ENCODE measurements around the gene EP300.
"Not testable (repeated sequence)": the region's sequence is repeated elsewhere in the genome, so short reads cannot be mapped to it uniquely, and the experiment has no call there.

The EP300 gene

DNA sequence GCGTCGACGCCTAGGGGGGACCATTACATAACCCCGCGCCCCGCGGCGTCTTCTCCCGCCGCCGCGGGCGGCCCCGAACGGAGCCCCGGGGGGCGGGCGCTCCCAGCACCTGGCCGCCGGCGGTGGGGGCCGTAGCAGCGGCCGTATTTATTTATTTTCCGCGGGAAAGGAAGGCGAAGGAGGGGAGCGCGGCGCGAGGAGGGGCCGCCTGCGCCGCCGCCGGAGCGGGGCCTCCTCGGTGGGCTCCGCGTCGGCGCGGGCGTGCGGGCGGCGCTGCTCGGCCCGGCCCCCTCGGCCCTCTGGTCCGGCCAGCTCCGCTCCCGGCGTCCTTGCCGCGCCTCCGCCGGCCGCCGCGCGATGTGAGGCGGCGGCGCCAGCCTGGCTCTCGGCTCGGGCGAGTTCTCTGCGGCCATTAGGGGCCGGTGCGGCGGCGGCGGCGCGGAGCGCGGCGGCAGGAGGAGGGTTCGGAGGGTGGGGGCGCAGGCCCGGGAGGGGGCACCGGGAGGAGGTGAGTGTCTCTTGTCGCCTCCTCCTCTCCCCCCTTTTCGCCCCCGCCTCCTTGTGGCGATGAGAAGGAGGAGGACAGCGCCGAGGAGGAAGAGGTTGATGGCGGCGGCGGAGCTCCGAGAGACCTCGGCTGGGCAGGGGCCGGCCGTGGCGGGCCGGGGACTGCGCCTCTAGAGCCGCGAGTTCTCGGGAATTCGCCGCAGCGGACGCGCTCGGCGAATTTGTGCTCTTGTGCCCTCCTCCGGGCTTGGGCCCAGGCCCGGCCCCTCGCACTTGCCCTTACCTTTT is at the start of gene EP300:
Gene EP300, plus strand, starts transcription at position 570 of the 795 bp plus-strand sequence. CDS start 413 bp downstream, outside the sequence.
- peak; percentile 72 for DNase-seq

DNA sequence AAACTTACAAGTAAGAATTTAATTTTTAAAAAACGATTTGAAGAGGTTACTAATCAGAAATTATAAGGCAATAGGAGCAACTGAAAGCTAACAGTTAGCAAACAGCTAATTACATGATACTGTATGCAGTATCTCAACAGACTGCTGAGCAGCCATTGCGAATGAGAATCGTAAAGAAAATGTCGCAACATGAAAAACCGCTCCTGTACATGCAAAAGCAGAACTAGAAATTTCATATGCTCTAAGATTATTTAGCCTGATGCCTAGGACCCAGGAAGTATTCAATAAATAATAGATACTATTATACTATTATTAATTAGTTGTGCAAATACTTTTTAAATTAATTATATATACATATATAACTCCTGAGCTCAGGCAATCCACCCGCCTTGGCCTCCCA is 48.7 kb upstream of the EP300 start:
- no peak for DNase-seq

DNA sequence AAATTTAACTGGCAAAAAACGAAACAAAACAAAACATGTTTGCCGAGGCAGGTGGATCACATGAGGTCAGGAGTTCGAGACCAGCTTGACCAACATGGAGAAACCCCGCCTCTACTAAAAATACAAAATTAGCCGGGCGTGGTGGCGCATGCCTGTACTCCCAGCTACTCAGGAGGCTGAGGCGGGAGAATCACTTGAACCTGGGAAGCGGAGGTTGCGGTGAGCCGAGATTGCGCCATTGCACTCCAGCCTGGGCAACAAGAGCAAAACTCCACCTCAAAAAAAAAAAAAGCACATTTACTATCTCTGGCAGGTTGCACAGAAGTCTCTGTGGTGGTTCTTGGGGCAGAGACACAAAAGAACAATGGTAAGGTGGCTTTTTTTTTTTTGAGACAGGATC is 46.8 kb upstream of the EP300 start:
- not testable (repeated sequence) for DNase-seq

DNA sequence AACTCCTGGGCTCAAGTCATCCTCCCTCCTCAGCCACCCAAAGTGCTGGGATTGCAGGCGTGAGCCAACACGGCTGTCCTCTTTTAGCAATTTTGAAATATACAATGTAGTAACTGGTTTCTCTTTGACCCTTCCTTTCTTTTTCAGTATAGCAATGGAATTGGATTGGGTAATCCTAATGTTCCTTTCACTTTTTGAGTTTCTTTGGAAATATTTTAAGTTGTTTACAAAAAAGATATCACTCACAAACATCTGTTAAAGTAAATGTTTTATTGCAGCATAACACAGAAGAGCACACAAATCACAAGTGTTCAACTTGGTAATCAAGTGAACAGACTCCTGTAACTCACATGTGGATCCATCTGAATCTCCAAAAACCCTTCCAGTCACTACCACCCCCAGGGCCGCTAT is 44.6 kb upstream of the EP300 start:
- no peak for DNase-seq

DNA sequence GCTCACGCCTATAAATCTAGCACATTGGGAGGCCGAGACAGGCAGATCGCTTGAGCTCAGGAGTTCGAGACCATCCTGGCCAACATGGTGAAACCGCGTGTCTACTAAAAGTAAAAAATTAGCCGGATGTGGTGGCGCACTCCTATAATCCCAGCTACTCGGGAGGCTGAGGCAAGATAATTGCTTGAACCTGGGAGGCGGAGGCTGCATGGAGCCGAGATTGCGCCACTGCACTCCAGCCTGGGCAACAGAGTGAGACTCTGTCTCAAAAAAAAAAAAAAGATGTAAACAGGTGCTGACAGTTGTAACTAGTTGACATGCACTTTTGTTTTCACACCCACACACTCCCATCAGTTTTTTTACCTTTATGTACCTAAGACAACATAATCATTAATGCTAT is 44.0 kb upstream of the EP300 start:
- DNase-seq, result not testable (repeated sequence)

DNA sequence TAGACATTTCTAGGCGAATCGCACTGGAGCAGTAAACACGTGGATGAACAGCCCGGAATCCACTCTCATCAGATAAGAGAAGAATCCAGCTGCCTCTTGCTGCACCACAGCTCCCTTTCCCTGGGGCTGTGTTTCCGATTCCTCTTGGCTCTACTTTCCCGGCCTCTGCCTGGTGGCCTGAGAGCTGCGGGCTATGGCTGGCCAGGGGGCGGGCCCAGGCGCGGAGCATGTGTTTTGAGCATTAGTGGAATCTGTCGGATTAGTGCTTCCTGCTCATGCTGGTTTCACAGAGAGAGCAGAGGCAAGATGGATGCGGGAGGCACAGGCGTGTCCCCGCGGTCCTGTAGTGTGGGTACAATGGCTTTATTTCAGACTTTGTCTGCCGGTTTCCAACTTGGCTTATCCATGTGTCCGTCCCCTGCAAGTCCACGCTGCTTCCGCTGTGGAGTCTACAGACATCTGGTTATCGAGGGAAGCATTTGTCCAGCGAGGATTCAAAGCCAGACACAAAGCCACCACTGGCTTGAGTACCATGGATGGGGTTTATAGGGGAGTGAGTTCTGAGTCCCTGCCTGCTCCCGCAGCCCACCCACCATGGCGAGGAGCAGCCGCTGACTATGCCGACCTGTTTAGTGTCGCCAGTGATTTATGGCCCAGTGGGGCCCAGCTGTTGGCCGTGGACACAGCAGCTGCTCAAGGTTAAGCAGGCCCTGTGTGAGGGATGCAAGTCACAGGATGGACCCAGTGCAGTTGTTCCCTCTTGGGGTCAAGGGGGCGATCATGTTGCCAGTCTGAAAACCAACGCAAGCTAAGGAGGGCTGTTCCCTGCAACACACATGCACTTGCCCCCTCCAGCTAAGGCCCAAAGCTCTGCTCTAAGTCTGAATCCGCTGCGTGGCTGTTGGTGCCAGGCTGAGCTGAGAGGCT is 43.3 kb upstream of the EP300 start:
- no peak for DNase-seq

DNA sequence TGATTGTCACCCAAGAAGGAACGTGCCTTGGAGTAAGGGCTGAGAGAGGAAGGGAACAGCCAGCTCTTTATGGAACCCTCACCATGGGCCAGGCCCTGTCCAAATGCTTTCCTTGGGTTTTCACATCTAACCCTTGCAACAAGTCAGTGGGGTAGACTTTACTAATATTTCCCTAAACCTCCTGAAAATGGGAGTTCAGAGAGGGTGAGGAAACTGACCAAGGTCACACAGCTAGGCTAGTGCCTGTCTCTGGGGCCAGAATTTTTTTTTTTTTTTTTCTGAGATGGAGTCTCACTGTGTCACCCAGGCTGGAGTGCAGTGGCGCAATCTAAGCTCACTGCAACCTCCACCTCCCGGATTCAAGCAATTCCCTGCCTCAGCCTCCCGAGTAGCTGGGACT is 42.6 kb upstream of the EP300 start:
- not testable (repeated sequence) for DNase-seq

DNA sequence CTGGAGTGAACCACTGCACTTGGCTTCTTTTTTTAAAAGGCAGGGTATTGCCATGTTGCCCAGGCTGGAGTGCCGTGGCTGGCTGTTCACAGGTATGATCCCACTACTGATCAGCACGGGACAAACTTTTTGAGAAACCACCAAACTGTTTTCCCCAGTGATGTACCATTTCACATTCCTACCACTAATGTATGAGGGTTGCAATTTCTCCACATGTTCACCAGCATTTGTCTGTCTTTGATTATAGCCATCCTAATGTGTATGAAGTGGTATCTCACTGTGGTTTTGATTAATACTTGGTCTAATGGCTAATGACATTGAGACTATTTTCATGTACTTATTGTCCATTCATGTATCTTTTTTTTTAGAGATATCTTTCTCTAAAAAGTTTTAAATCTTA is 41.5 kb upstream of the EP300 start:
- no peak for DNase-seq

DNA sequence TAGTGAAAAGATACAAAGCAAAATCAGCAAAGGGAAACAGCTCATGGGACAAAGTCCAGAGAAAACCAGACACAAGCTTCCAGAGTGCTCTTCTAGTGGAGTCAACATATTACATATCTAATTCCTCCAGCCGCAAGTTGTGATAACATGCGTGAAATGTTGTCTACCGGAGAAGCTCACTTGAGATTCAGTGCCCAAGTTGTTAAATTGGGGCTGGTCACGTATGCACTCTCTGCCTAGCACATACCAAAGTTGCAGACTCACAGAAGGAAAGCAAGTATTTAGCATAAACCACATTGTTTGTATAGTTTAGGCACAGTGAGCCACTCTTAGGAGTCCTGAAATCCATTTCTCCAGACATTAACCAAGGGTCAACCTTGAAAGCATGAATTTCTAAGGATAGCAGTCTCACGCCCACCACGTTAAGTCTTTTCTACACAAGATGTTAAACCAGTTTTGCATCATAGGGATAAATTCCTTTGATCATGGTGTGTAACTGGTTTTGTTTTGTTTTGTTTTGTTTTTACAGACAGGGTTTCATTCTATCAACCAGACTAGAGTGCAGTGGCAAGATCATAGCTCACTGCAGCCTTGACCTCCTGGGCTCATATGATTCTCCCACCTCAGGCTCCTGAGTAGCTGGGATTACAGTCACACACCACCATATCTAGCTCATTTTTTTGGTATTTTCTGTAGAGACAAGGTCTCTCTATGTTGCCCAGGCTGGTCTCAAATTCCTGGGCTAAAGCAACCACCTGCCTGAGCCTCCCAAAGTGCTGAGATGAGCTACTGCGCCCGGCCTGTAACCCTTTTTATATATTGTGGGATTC is 39.5 kb upstream of the EP300 start:
- DNase-seq, result no peak

DNA sequence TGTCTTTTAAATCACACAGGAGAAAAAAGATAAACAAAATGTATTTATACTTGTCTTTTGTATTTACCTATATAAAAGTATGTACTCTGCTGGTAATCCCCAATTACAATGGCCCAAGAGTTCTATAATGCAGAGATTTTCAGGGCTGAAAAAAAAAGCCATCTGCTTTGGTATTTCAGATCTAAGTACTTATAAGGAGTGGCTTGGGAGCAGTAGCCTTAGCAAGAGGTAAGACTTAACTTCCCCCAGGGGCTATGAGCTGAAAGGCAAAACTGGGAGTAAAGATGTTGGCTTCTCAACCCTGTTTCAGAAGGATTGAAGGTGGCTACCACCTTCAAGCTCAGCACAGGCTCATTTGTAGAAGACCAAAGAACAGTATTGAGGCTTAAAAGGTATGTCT is 35.3 kb upstream of the EP300 start:
- no peak for DNase-seq

DNA sequence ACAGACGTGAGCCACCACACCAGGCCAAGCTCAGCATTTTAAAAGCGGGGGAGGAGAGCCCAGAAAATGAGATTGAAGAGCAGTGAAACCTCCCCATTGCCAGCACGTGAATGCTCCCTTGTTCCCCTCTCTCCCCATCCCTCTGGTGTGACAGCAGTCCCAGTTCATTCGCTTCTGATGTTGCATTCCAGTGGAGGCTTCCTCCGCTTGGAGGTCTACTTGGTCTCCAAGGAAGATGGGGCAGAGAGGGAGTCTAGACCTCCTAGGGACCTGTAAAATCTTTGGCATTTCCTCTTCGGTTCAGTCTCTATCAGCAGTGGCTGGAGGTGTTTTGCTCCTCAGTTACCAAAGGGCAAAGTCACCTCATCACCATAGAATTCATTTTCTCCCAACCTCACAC is 30.2 kb upstream of the EP300 start:
- DNase-seq, result no peak

DNA sequence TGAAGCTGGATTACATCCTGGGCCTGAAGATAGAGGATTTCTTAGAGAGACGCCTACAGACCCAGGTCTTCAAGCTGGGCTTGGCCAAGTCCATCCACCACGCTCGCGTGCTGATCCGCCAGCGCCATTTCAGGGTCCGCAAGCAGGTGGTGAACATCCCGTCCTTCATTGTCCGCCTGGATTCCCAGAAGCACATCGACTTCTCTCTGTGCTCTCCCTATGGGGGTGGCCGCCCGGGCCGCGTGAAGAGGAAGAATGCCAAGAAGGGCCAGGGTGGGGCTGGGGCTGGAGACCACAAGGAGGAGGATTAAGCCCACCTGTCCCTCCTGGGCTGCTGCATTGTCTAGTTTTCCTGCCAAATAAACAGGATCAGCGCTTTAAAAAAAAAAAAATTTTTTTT is 28.1 kb upstream of the EP300 start:
- DNase-seq, result not testable (repeated sequence)

DNA sequence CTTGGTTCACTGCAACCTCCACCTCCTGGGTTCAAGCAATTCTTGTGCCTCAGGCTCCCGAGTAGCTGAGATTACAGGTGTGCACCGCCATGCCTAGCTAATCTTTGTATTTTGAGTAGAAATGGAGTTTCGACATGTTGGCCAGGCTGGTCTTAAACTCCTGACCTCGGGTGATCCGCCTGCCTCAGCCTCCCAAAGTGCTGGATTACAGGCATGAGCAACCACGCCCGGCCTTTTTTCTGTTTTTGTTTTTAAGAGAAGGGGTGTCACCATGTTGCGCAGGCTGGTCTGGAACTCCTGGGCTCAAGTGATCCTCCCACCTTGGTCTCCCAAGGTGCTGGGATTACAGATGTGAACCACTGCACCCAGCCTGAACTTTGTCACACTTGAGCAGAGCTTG is 26.1 kb upstream of the EP300 start:
- DNase-seq, result not testable (repeated sequence)

DNA sequence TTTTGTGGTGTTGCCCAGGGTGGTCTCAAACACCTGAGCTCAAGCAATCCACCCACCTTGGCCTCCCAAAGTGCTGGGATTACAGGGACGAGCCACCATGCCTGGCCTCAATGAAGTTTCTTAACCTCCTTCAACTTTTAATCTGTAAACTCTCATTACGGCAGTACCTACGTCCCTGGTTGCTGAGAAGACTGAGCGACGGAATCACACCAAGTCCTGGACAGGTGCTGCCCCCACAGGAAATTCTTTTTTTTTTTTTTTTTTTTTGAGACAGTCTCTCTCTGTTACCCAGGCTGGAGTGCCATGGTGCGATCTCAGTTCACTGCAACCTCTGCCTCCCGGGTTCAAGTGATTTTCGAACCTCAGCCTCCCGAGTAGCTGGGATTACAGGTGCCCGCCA is 24.4 kb upstream of the EP300 start:
- DNase-seq, result not testable (repeated sequence)

DNA sequence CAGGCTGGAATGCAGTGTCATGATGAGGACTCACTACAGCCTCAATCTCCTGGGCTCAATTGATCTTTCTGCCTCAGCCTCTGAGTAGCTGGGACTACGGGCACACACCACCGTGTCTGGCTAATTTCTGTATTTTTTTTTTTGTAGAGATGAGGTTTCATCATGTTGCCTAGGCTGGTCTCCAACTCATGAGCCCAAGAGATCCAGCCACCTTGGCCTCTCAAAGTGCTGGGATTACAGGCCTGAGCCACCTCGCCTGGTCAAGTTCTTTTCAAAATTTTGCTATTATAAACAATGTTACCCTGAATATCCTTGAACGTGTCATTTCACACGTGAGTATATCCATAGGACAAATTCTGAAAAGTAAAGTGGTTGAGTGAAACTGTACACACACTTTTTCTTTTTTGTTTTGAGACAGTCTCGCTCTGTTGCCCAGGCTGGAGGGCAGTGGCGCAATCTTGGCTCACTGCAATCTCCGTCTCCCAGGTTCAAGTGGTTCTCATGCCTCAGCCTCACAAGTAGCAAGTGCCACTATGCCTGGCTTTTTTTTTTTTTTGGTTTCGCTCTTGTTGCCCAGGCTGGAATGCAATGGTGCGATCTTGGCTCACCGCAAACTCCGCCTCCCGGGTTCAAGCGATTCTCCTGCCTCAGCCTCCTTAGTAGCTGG is 21.6 kb upstream of the EP300 start:
- DNase-seq, result no peak

DNA sequence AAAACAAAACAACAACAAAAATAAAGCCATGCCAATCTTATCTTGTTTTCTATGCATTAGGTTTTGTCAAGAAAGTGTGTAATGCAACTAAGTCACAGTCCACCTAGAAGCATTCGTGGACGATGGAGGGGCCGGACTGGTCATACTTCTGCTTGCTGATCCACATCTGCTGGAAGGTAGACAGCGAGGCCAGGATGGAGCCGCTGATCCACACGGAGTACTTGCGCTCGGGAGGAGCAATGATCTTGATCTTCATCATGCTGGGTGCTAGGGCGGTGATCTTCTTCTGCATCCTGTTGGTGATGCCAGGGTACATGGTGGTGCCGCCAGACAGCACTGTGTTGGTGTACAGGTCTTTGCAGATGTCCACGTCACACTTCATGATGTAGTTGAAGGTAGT is 18.3 kb upstream of the EP300 start:
- DNase-seq, result no peak

DNA sequence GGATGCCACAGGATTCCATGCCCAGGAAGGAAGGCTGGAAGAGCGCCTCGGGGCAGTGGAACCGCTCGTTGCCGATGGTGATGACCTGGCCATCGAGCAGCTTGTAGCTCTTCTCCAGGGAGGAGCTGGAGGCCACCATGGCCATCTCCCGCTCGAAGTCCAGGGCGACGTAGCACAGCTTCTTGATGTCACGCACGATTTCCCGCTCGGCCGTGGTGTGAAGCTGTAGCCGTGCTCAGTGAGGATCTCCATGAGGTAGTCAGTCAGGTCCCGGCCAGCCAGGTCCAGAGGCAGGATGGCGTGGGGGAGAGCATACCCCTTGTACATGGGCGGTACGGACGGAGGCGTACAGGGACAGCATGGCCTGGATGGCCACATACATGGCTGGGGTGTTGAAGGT is 17.9 kb upstream of the EP300 start:
- no peak for DNase-seq

DNA sequence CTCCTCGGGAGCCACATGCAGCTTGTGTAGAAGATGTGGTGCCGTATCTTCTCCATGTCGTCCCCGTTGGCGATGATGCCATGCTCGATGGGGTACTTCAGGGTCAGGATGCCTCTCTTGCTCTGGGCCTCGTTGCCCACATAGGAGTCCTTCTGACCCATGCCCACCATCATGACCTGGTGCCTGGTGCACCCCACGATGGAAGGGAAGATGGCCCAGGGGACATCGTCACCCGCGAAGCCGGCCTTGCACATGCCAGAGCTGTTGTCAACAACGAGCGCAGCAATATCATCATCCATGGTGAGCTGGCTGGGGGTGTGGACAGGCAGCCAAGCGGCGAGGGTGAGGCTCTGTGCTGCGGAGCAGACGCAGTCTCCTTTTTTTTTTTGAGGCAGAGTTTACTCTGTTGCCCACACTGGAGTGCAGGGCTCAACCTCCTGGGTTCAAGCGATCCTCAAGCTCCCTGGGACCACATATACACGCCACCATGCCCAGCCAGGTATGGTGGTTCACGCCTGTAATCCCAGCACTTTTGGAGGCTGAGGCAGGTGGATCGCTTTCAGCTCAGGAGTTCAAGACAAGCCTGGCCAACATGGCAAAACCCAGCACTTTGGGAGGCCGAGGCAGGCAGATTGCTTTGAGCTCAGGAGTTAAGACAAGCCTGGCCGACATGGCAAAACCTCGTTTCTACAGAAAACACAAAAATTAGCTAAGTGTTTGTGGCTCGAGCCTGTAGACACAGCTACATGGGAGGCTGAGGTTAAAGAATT is 17.3 kb upstream of the EP300 start:
- DNase-seq, result no peak

DNA sequence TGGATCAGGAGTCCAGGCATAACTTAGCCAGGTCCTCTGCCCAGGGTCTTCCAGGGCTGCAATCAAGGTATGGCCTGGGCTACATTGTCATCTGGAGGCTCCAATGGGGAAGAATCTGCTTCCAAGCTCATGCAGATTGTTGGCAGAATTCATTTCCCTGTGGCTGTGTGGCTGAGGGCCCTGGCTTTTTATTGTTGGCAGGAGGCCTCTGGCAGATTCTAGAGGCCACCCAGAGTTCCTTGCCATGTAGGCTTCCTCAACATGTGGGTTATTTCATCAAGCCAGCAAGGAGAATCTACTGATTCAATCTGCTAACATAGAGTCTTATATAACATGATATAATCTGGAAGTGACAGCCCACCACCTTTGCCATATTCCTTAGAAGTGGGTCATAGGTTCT is 16.4 kb upstream of the EP300 start:
- DNase-seq, result no peak

DNA sequence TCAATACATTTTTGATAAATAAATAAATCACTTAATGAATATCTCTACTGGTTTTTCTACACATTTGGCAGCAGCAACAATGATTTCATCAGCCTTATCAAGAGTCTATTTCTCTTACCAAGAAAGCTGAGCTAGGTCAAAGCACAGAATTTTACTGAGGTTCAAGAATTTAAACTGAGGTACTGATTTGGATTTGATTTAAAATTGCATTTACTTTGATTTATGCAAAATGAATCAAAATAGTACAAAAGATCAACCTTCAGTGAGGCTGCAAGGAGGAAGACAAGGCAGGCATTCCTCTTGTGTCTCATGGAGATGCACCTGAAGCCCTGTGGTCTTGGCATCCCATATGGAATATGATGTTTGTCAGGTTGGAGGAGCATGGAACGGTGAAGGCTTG is 15.5 kb upstream of the EP300 start:
- DNase-seq, result no peak

DNA sequence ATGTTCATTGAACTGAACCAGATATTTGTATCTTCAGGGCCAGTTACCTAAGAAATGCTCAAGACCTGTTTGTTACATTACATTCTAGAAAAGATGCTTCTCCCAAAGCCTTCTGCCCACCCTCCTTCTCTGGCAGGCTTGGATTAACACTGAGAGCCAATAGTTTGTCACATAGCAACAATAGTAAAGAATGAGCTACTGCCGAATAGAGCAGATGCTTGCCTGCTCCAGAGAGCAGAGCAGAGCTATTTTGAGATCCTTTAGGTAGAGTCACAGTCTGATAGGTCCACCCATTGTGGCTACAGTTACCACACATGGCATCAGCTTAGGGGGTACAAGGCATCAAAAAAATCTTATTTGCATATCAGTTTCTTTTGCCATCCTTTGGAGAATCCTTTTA is 13.5 kb upstream of the EP300 start:
- no peak for DNase-seq

DNA sequence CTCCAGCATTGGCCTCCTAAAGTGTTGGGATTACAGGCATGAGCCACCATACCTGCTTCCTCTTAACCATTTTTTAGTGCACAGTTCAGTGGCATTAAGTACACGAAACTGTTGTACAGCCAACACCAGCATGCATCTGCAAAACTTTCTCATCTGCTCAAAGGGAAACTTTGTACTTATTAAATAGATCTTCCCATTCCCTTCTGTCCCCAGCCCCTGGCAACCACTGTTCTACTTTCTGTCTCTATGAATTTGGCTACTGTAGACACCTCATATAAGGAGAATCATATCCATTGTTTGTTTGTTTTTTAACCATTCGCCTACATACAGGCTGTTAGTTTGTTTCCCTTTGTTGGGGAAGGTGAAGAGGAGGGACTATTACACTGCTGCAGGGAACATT is 6.5 kb upstream of the EP300 start:
- DNase-seq, result no peak
